GM23338 (cell line): ENCODE data around the gene AZIN2. TPM values are rescaled to one million over a fixed set of nuclear protein-coding genes. Genes with fewer than 3 reads are reported as not detected.

ENCODE experiments used
- ATAC-seq: fragments of 200-7000 bp; cut with Tn5 transposase; 3 replicates; pipeline ENCODE4 v1.9.1; 2020
- DNase-seq: peaks from one replicate; pipeline ENCODE4 v3.0.0-alpha.2; 2015; ENCODE audit warnings: low spot score
- H2AFZ ChIP-seq: fragments of 200-600 bp; sonication (generic); 2 replicates; pipeline ENCODE4 v1.8.0; 2016; ENCODE audit warnings: antibody characterized with exemption, mild to moderate bottlenecking, moderate library complexity
- H3F3A ChIP-seq: fragments of 200-600 bp; sonication (generic); replicated peaks from 2 replicates; pipeline ENCODE4 v1.8.0; 2017; ENCODE audit warnings: antibody characterized with exemption, mixed run types, low read depth
- H3K27ac ChIP-seq: fragments of 200-600 bp; sonication (generic); 2 replicates; pipeline ENCODE4 v1.6.1; 2016; ENCODE audit warnings: low read depth
- H3K27me3 ChIP-seq: fragments of 200-600 bp; sonication (generic); 2 replicates; pipeline ENCODE4 v1.8.0; 2016; ENCODE audit warnings: mild to moderate bottlenecking, mixed run types, moderate library complexity; ENCODE audit not compliant: insufficient read depth
- H3K36me3 ChIP-seq: fragments of 200-600 bp; sonication (generic); 2 replicates; pipeline ENCODE4 v1.8.0; 2016; ENCODE audit warnings: mild to moderate bottlenecking; ENCODE audit not compliant: insufficient read depth
- H3K4me1 ChIP-seq: fragments of 200-600 bp; sonication (generic); 2 replicates; pipeline ENCODE4 v1.8.0; 2016; ENCODE audit warnings: mild to moderate bottlenecking, moderate library complexity; ENCODE audit not compliant: insufficient read depth
- H3K4me2 ChIP-seq: fragments of 200-600 bp; sonication (generic); 2 replicates; pipeline ENCODE4 v1.7.1; 2017; ENCODE audit warnings: mixed run types
- H3K4me3 ChIP-seq: fragments of 200-600 bp; sonication (generic); 2 replicates; pipeline ENCODE4 v1.6.1; 2016; ENCODE audit warnings: mixed run types
- H3K79me2 ChIP-seq: fragments of 200-600 bp; sonication (generic); replicated peaks from 2 replicates; pipeline ENCODE4 v1.8.0; 2017; ENCODE audit warnings: mild to moderate bottlenecking; ENCODE audit not compliant: insufficient read depth
- H3K9me2 ChIP-seq: fragments of 200-600 bp; sonication (generic); 2 replicates; pipeline ENCODE4 v1.8.0; 2017; ENCODE audit not compliant: insufficient read depth
- H4K20me1 ChIP-seq: fragments of 200-600 bp; sonication (generic); replicated peaks from 2 replicates; pipeline ENCODE4 v1.8.0; 2017; ENCODE audit warnings: mild to moderate bottlenecking; ENCODE audit not compliant: insufficient read depth
- H3K27ac Mint-ChIP-seq: 2 replicates; pipeline ENCODE4 v1.8.0; 2020; ENCODE audit warnings: inconsistent platforms, mild to moderate bottlenecking, moderate library complexity, mixed read lengths
- H3K27me3 Mint-ChIP-seq: 3 replicates; pipeline ENCODE4 v1.8.0; 2022; ENCODE audit warnings: low read depth, mild to moderate bottlenecking, moderate library complexity, mixed read lengths, inconsistent platforms; ENCODE audit not compliant: insufficient read depth, poor library complexity
- H3K36me3 Mint-ChIP-seq: 3 replicates; pipeline ENCODE4 v1.8.0; 2021; ENCODE audit warnings: low read depth, mild to moderate bottlenecking, inconsistent platforms, moderate library complexity, mixed read lengths
- H3K4me1 Mint-ChIP-seq: 3 replicates; pipeline ENCODE4 v1.8.0; 2020; ENCODE audit warnings: mild to moderate bottlenecking, inconsistent platforms, mixed read lengths
- H3K4me3 Mint-ChIP-seq: 3 replicates; pipeline ENCODE4 v1.8.0; 2021; ENCODE audit warnings: moderate library complexity, mild to moderate bottlenecking, inconsistent platforms, mixed read lengths
- H3K9me3 Mint-ChIP-seq: 3 replicates; pipeline ENCODE4 v1.8.0; 2020; ENCODE audit warnings: moderate library complexity, mild to moderate bottlenecking, inconsistent platforms, mixed read lengths
- CREB1 ChIP-seq: fragments of 250-450 bp; sonication (Bioruptor Pico); IDR thresholded peaks from 2 replicates; pipeline ENCODE4 v1.5.0; 2020; ENCODE audit warnings: low read depth, mild to moderate bottlenecking, moderate library complexity
- CTCF ChIP-seq, 2 experiments: fragments of 200-600 bp in 1 of 2; sonication (generic) in 1 of 2; conservative IDR thresholded peaks; 2 replicates each; pipeline versions ENCODE4 v1.5.1 to v1.6.1; 2016 to 2017; ENCODE audit warnings: antibody characterized with exemption in 2 of 2, low read depth in 2 of 2, mild to moderate bottlenecking in 2 of 2, moderate library complexity in 1 of 2
- ETS1 ChIP-seq: IDR thresholded peaks from 2 replicates; pipeline ENCODE4 v1.6.1; 2016; ENCODE audit warnings: antibody characterized with exemption
- EZH2 ChIP-seq: fragments of 200-600 bp; sonication (generic); IDR thresholded peaks from one replicate; pipeline ENCODE4 v1.8.0; 2017; ENCODE audit warnings: antibody characterized with exemption, mild to moderate bottlenecking, low read depth; ENCODE audit not compliant: unreplicated experiment
- EZH2phosphoT487 ChIP-seq: fragments of 200-600 bp; sonication (generic); IDR thresholded peaks from one replicate; pipeline ENCODE4 v1.8.1; 2018; ENCODE audit warnings: antibody characterized with exemption; ENCODE audit not compliant: unreplicated experiment
- JUNB ChIP-seq: IDR thresholded peaks from one replicate; pipeline ENCODE4 v1.6.1; 2016; ENCODE audit warnings: antibody characterized with exemption; ENCODE audit not compliant: unreplicated experiment
- NANOG ChIP-seq: IDR thresholded peaks from 2 replicates; pipeline ENCODE4 v1.6.1; 2016; ENCODE audit warnings: antibody characterized with exemption, borderline replicate concordance
- POLR2AphosphoS5 ChIP-seq: IDR thresholded peaks from 2 replicates; pipeline ENCODE4 v1.6.1; 2016; ENCODE audit warnings: antibody characterized with exemption, low read depth
- REST ChIP-seq: IDR thresholded peaks from one replicate; pipeline ENCODE4 v1.6.1; 2018; ENCODE audit warnings: antibody characterized with exemption; ENCODE audit not compliant: unreplicated experiment
- STAT1 ChIP-seq: IDR thresholded peaks from one replicate; pipeline ENCODE4 v1.6.1; 2016; ENCODE audit warnings: antibody characterized with exemption; ENCODE audit not compliant: unreplicated experiment
- ZNF114 ChIP-seq: fragments of 250-450 bp; sonication (Bioruptor Pico); IDR thresholded peaks from 2 replicates; pipeline ENCODE4 v1.5.0; 2020; ENCODE audit warnings: mild to moderate bottlenecking, moderate library complexity
- ZNF331 ChIP-seq: fragments of 250-450 bp; sonication (Bioruptor Pico); IDR thresholded peaks from 2 replicates; pipeline ENCODE4 v1.5.0; 2020; ENCODE audit warnings: low read depth, mild to moderate bottlenecking, moderate library complexity
- polyA plus RNA-seq: library from polyadenylated mRNA; unstranded; fragments of >200 nt; fragmentation: Nextera tagmentation; extraction: Ambion mirVana; gene quantifications from 2 replicates; pipeline ENCODE4 v1.2.1, GENCODE V29; 2016
- total RNA-seq: library from RNA; depleted of rRNA; stranded (reverse); fragments of >200 nt; shearing (Covaris generic); gene quantifications from 2 replicates; pipeline ENCODE4 v1.2.3, GENCODE V29; 2014
- TF ChIP-seq, protein P1 (sequence below): fragments of 250-450 bp; sonication (Bioruptor Pico); IDR thresholded peaks from 2 replicates; pipeline ENCODE4 v1.5.0; 2020; ENCODE audit warnings: mild to moderate bottlenecking, moderate library complexity

The AZIN2 gene
- total and polyA plus RNA-seq, 2 experiments from 2014 or later, result 0.37 to 1.2 TPM

- TF ChIP-seq ETS1 (no peak), EZH2 (no peak), EZH2phosphoT487 (no peak), REST (no peak), STAT1 (no peak), CREB1 (no peak), ZNF331 (no peak), JUNB (no peak), ZNF114 (CRISPR knock-in tag) (no peak)
Measured at GRCh38 chr1:33078030-33078591, 2.8 kb upstream of the AZIN2 start (continued).

- peak overlapping the region; percentile 66 for H3K4me3 Mint-ChIP-seq
- Histone ChIP-seq H3K9me2 (no peaks in the 10 kb centered on the region), H3K27me3 (peaks cover 56% of the 10 kb centered on the region), H3K4me1 (peaks cover 11% of the 10 kb centered on the region; the same call in 1 of the 2 replicates), H3F3A (no peaks in the 10 kb centered on the region), H3K27ac (no peak overlapping the region), H3K36me3 (no peaks in the 10 kb centered on the region), H3K4me3 (peak overlapping the region; percentile 80), H2AFZ (peak overlapping the region; percentile 95), H3K4me2 (peak overlapping the region; percentile 96), H4K20me1 (no peaks in the 10 kb centered on the region), H3K79me2 (no peaks in the 10 kb centered on the region)
- H3K9me3 Mint-ChIP-seq, result no peaks in the 10 kb centered on the region
- DNase-seq, result no peak
- H3K4me1 Mint-ChIP-seq, result peaks cover 10% of the 10 kb centered on the region
- H3K27ac Mint-ChIP-seq, result no peak overlapping the region
- peaks cover 24% of the 10 kb centered on the region for H3K27me3 Mint-ChIP-seq
- no peaks in the 10 kb centered on the region; the same call in 2 of the 3 replicates for H3K36me3 Mint-ChIP-seq
- no peak for ATAC-seq
- TF ChIP-seq, protein P1, sequence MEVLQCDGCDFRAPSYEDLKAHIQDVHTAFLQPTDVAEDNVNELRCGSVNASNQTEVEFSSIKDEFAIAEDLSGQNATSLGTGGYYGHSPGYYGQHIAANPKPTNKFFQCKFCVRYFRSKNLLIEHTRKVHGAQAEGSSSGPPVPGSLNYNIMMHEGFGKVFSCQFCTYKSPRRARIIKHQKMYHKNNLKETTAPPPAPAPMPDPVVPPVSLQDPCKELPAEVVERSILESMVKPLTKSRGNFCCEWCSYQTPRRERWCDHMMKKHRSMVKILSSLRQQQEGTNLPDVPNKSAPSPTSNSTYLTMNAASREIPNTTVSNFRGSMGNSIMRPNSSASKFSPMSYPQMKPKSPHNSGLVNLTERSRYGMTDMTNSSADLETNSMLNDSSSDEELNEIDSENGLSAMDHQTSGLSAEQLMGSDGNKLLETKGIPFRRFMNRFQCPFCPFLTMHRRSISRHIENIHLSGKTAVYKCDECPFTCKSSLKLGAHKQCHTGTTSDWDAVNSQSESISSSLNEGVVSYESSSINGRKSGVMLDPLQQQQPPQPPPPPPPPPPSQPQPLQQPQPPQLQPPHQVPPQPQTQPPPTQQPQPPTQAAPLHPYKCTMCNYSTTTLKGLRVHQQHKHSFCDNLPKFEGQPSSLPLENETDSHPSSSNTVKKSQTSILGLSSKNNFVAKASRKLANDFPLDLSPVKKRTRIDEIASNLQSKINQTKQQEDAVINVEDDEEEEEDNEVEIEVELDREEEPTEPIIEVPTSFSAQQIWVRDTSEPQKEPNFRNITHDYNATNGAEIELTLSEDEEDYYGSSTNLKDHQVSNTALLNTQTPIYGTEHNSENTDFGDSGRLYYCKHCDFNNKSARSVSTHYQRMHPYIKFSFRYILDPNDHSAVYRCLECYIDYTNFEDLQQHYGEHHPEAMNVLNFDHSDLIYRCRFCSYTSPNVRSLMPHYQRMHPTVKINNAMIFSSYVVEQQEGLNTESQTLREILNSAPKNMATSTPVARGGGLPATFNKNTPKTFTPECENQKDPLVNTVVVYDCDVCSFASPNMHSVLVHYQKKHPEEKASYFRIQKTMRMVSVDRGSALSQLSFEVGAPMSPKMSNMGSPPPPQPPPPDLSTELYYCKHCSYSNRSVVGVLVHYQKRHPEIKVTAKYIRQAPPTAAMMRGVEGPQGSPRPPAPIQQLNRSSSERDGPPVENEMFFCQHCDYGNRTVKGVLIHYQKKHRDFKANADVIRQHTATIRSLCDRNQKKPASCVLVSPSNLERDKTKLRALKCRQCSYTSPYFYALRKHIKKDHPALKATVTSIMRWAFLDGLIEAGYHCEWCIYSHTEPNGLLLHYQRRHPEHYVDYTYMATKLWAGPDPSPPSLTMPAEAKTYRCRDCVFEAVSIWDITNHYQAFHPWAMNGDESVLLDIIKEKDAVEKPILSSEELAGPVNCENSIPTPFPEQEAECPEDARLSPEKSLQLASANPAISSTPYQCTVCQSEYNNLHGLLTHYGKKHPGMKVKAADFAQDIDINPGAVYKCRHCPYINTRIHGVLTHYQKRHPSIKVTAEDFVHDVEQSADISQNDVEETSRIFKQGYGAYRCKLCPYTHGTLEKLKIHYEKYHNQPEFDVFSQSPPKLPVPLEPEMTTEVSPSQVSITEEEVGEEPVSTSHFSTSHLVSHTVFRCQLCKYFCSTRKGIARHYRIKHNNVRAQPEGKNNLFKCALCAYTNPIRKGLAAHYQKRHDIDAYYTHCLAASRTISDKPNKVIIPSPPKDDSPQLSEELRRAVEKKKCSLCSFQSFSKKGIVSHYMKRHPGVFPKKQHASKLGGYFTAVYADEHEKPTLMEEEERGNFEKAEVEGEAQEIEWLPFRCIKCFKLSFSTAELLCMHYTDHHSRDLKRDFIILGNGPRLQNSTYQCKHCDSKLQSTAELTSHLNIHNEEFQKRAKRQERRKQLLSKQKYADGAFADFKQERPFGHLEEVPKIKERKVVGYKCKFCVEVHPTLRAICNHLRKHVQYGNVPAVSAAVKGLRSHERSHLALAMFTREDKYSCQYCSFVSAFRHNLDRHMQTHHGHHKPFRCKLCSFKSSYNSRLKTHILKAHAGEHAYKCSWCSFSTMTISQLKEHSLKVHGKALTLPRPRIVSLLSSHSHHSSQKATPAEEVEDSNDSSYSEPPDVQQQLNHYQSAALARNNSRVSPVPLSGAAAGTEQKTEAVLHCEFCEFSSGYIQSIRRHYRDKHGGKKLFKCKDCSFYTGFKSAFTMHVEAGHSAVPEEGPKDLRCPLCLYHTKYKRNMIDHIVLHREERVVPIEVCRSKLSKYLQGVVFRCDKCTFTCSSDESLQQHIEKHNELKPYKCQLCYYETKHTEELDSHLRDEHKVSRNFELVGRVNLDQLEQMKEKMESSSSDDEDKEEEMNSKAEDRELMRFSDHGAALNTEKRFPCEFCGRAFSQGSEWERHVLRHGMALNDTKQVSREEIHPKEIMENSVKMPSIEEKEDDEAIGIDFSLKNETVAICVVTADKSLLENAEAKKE (CRISPR knock-in tag), result no peak
- no peak for TF ChIP-seq POLR2AphosphoS5
- TF ChIP-seq EZH2phosphoT487, result no peak
- no peak for TF ChIP-seq CTCF (conservative IDR thresholded peaks at IDR 0.05; ENCODE audit: low read depth in 2 of 2)
- no peak for TF ChIP-seq CREB1
- TF ChIP-seq NANOG, result no peak
- no peak for TF ChIP-seq ZNF114 (CRISPR knock-in tag)
- TF ChIP-seq ZNF331, result no peak
Measured at GRCh38 chr1:33080373-33080772, 580 bp upstream of the AZIN2 start.
